HL-60 (cell line): ENCODE measurements around the gene ZFP69.

Source experiments
- DNase-seq, 2 experiments: peaks; one replicate each; pipeline ENCODE4 v3.0.0-alpha.2; 2010 to 2020; ENCODE audit warnings: low read depth in 1 of 2, low spot score in 1 of 2
- H3K27ac ChIP-seq: fragments of 250-450 bp; sonication (Bioruptor Pico); replicated peaks from 2 replicates; pipeline ENCODE4 v1.5.1; 2020; ENCODE audit warnings: mild to moderate bottlenecking, moderate library complexity
- H3K27me3 ChIP-seq: fragments of 250-450 bp; sonication (Bioruptor Pico); 2 replicates; pipeline ENCODE4 v1.5.1; 2021; ENCODE audit warnings: mild to moderate bottlenecking, moderate library complexity; ENCODE audit not compliant: insufficient read depth, poor library complexity, severe bottlenecking
- H3K4me3 ChIP-seq: replicated peaks from 2 replicates; pipeline ENCODE4 v1.5.1; 2011; ENCODE audit warnings: mild to moderate bottlenecking, control low read depth, low read length; ENCODE audit not compliant: insufficient read depth
- CTCF ChIP-seq: IDR thresholded peaks from one replicate; pipeline ENCODE4 v1.5.1; 2011; ENCODE audit warnings: low read length, control low read depth, inconsistent platforms; ENCODE audit not compliant: insufficient read depth
- GABPA ChIP-seq: IDR thresholded peaks from 2 replicates; pipeline ENCODE4 v1.6.1; 2012; ENCODE audit warnings: low read depth
- POLR2AphosphoS5 ChIP-seq: IDR thresholded peaks from 2 replicates; pipeline ENCODE4 v1.6.1; 2012; ENCODE audit warnings: low read depth
- REST ChIP-seq: IDR thresholded peaks from 2 replicates; pipeline ENCODE4 v1.6.1; 2012; ENCODE audit warnings: low read depth; ENCODE audit not compliant: insufficient replicate concordance
- SPI1 ChIP-seq: IDR thresholded peaks from 2 replicates; pipeline ENCODE4 v1.6.1; 2012; ENCODE audit warnings: low read depth, mild to moderate bottlenecking, borderline replicate concordance

ZFP69 gene

GRCh38 chr1:40454873-40455272 lies 22.2 kb upstream of the ZFP69 start:
- Histone ChIP-seq H3K27ac (no peak overlapping the region), H3K27me3 (no peaks in the 10 kb centered on the region), H3K4me3 (no peak overlapping the region)
- TF ChIP-seq SPI1 (no peak), POLR2AphosphoS5 (no peak), GABPA (no peak), REST (no peak), CTCF (no peak)
- DNase-seq: no peak

- H3K4me3 ChIP-seq: no peak overlapping the region
- H3K27ac ChIP-seq: no peak overlapping the region
- no peak for DNase-seq
- TF ChIP-seq CTCF (no peak), REST (no peak), POLR2AphosphoS5 (no peak), GABPA (no peak), SPI1 (no peak)
- no peaks in the 10 kb centered on the region for H3K27me3 ChIP-seq
Measured at GRCh38 chr1:40462956-40463590, 14.0 kb upstream of the ZFP69 start.

GRCh38 chr1:40469327-40469726 lies 7.8 kb upstream of the ZFP69 start:
- Histone ChIP-seq H3K27ac (no peak overlapping the region), H3K4me3 (no peak overlapping the region), H3K27me3 (no peaks in the 10 kb centered on the region)
- DNase-seq: no peak
- TF ChIP-seq POLR2AphosphoS5 (no peak), SPI1 (no peak), CTCF (no peak), GABPA (no peak), REST (no peak)
